HepG2 (cell line): ENCODE data around the gene BIRC7. TPM values are rescaled to one million over a fixed set of nuclear protein-coding genes. Genes with fewer than 3 reads are reported as not detected.

Experiments used
- AGO2 ChIP-seq: fragments of 200-400 bp; formaldehyde crosslinking; optimal IDR thresholded peaks from 2 replicates; pipeline ENCODE3; 2017; ENCODE audit warnings: mild to moderate bottlenecking, low read depth, low read length, moderate library complexity
- GLI4 ChIP-seq: sonication (generic); formaldehyde crosslinking; IDR thresholded peaks from 2 replicates; pipeline ENCODE4 v1.5.1; 2020; ENCODE audit warnings: missing genetic modification reagents, mild to moderate bottlenecking, moderate library complexity, borderline replicate concordance
- HNF1B ChIP-seq: sonication (generic); formaldehyde crosslinking; IDR thresholded peaks from 2 replicates; pipeline ENCODE4 v1.5.1; 2020; ENCODE audit warnings: mild to moderate bottlenecking, moderate library complexity, missing genetic modification reagents
- POGZ ChIP-seq: sonication (generic); formaldehyde crosslinking; IDR thresholded peaks from 2 replicates; pipeline ENCODE4 v1.4.0; 2020; ENCODE audit warnings: mild to moderate bottlenecking, missing genetic modification reagents
- RBM39 ChIP-seq: fragments of 200-400 bp; formaldehyde crosslinking; IDR thresholded peaks from one replicate; pipeline ENCODE4 v1.6.1; 2018; ENCODE audit warnings: antibody characterized with exemption, mild to moderate bottlenecking, low read depth, low read length; ENCODE audit not compliant: poor library complexity, severe bottlenecking
- ZNF572 ChIP-seq: sonication (generic); formaldehyde crosslinking; IDR thresholded peaks from 2 replicates; pipeline ENCODE4 v1.5.1; 2020; ENCODE audit warnings: mild to moderate bottlenecking, missing genetic modification reagents
- ZNF580 ChIP-seq: IDR thresholded peaks from 2 replicates; pipeline ENCODE4 v1.6.1; 2016; ENCODE audit warnings: low read depth, borderline replicate concordance
- ZNF607 ChIP-seq: sonication (generic); formaldehyde crosslinking; IDR thresholded peaks from 2 replicates; pipeline ENCODE4 v1.5.1; 2020; ENCODE audit warnings: missing genetic modification reagents, mild to moderate bottlenecking, borderline replicate concordance
- polyA plus RNA-seq, 8 experiments: library from polyadenylated mRNA; depleted of rRNA in 3 of 8; stranded (reverse) in 7 of 8; unstranded in 1 of 8; fragments of >200 nt; fragmentation: Illumina TruSeq in 4 of 8; extraction: Trizol in 4 of 8; gene quantifications; 2 replicates each; pipeline versions ENCODE4 v1.2.1 to v1.2.3, GENCODE V29; 2011 to 2016; ENCODE audit warnings: low read depth in 4 of 8, missing spikeins in 1 of 8, mixed read lengths in 1 of 8; ENCODE audit not compliant: insufficient read depth in 1 of 8
- total RNA-seq, 5 experiments: library from RNA; depleted of rRNA; stranded (reverse); fragments of >200 nt; fragmentation: Illumina TruSeq; extraction: Trizol; gene quantifications; 2 replicates each; pipeline ENCODE4 v1.2.3, GENCODE V29; 2016; ENCODE audit warnings: low read depth in 1 of 5

The BIRC7 gene
- total and polyA plus RNA-seq, 2 of the 13 experiments (the other 11 are each of a cell fraction or from before 2014, with no cell fraction given), result 0.27 to 5.1 TPM

GRCh38 chr20:63285636-63286615 is 50.2 kb downstream of the BIRC7 start (continued):
- TF ChIP-seq ZNF572 (peak; percentile 79; the same call in 1 of the 2 replicates), GLI4 (CRISPR knock-in tag) (no peak), POGZ (CRISPR knock-in tag) (no peak), HNF1B (CRISPR knock-in tag) (peak; percentile 64), AGO2 (peak; percentile 75), ZNF580 (no peak), RBM39 (no peak), ZNF607 (CRISPR knock-in tag) (0 out of 2 replicates have a peak, but pooled peaks have one; percentile 38)
